ENCODE data around the gene PARD3B. TPM values are rescaled to one million over a fixed set of nuclear protein-coding genes. Genes with fewer than 3 reads are reported as not detected.

The PARD3B gene
- total and polyA plus RNA-seq, 10 of the 15 experiments (the other 5 are each of a cell fraction or from before 2014, with no cell fraction given) = 0.01 to 0.54 (median 0.07) TPM; not detected in 7

GRCh38 chr2:205161156-205161839 lies 616.0 kb downstream of the PARD3B start (continued):
- no peak for TF ChIP-seq RELB (IDR thresholded peaks at IDR 0.05; ENCODE audit: low read depth)
- no peak for TF ChIP-seq HCFC1 (IDR thresholded peaks at IDR 0.05; ENCODE audit: low read length)
- TF ChIP-seq STAT3 (IDR thresholded peaks at IDR 0.05; ENCODE audit: low read depth, low read length) = no peak
- no peak for TF ChIP-seq FOS (IDR thresholded peaks at IDR 0.05; ENCODE audit: borderline replicate concordance, extremely low read depth, insufficient read length)
- TF ChIP-seq NFIC (IDR thresholded peaks at IDR 0.05; ENCODE audit: low read depth, low read length) = no peak
- no peak for TF ChIP-seq NKRF (conservative IDR thresholded peaks at IDR 0.05)
- no peak for TF ChIP-seq YY1 (IDR thresholded peaks at IDR 0.05; ENCODE audit: low read depth, low read length)
- no peak for TF ChIP-seq BRCA1 (IDR thresholded peaks at IDR 0.05; ENCODE audit: low read depth, low read length)
- no peak for TF ChIP-seq RBBP5 (conservative IDR thresholded peaks at IDR 0.05)
- TF ChIP-seq KLF5 (IDR thresholded peaks at IDR 0.05; ENCODE audit: partially characterized antibody) = no peak
- no peak for TF ChIP-seq ZNF592 (IDR thresholded peaks at IDR 0.05)
- TF ChIP-seq EP300 (IDR thresholded peaks at IDR 0.05; ENCODE audit: borderline replicate concordance in 1 of 2, control insufficient read depth in 1 of 2, low read depth in 2 of 2, low read length in 2 of 2) = no peak
- no peak for TF ChIP-seq BACH1 (IDR thresholded peaks at IDR 0.05; ENCODE audit: borderline replicate concordance)
